Uterus (tissue), 2 donors: Measurements from ENCODE around the gene RIOK2.

Experiments
- POLR2A ChIP-seq, 2 donors: fragments of 450-650 bp; IDR thresholded peaks; one replicate each; pipeline ENCODE4 v1.6.1; 2016; ENCODE audit warnings: antibody characterized with exemption in 2 of 2, mild to moderate bottlenecking in 1 of 2, moderate library complexity in 1 of 2
- TF ChIP-seq, protein P1 (sequence below), 4 experiments: fragments of 200-600 bp in 2 of 4; fragments of 450-650 bp in 2 of 4; sonication (generic) in 2 of 4; IDR thresholded peaks; one replicate each; pipeline ENCODE4 v1.5.1; 2016 to 2019; ENCODE audit warnings: antibody characterized with exemption in 4 of 4, mild to moderate bottlenecking in 2 of 4, moderate library complexity in 1 of 4

GRCh38 chr5:97167435-97167834 lies 15.6 kb downstream of the RIOK2 start:
- TF ChIP-seq, protein P1, sequence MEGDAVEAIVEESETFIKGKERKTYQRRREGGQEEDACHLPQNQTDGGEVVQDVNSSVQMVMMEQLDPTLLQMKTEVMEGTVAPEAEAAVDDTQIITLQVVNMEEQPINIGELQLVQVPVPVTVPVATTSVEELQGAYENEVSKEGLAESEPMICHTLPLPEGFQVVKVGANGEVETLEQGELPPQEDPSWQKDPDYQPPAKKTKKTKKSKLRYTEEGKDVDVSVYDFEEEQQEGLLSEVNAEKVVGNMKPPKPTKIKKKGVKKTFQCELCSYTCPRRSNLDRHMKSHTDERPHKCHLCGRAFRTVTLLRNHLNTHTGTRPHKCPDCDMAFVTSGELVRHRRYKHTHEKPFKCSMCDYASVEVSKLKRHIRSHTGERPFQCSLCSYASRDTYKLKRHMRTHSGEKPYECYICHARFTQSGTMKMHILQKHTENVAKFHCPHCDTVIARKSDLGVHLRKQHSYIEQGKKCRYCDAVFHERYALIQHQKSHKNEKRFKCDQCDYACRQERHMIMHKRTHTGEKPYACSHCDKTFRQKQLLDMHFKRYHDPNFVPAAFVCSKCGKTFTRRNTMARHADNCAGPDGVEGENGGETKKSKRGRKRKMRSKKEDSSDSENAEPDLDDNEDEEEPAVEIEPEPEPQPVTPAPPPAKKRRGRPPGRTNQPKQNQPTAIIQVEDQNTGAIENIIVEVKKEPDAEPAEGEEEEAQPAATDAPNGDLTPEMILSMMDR (IDR thresholded peaks at IDR 0.05), result no peak
- TF ChIP-seq POLR2A (IDR thresholded peaks at IDR 0.05), result no peak
